Daoy (cell line): ENCODE results near the gene CHSY1. TPM values are rescaled to one million over a fixed set of nuclear protein-coding genes. Genes with fewer than 3 reads are reported as not detected.
"Not testable (repeated sequence)": the region's sequence is repeated elsewhere in the genome, so short reads cannot be mapped to it uniquely, and the experiment has no call there.

Experiments
- DNase-seq: peaks from one replicate; pipeline ENCODE4 v3.0.0-alpha.2; 2015; ENCODE audit warnings: low read depth
- total RNA-seq: library from RNA; depleted of rRNA; stranded (reverse); fragments of >200 nt; shearing (Covaris generic); gene quantifications from 2 replicates; pipeline ENCODE4 v1.2.3, GENCODE V29; 2014; rRNA removed

The CHSY1 gene
- total RNA-seq = 26.6 and 29.0 TPM in 2 replicates

GRCh38 chr15:101251830-101252820 is at the start of gene CHSY1:
Gene CHSY1 (minus strand): TSS chr15:101252048. CDS start chr15:101251456, 592 bp downstream.
- DNase-seq = peak; percentile 94

DNA sequence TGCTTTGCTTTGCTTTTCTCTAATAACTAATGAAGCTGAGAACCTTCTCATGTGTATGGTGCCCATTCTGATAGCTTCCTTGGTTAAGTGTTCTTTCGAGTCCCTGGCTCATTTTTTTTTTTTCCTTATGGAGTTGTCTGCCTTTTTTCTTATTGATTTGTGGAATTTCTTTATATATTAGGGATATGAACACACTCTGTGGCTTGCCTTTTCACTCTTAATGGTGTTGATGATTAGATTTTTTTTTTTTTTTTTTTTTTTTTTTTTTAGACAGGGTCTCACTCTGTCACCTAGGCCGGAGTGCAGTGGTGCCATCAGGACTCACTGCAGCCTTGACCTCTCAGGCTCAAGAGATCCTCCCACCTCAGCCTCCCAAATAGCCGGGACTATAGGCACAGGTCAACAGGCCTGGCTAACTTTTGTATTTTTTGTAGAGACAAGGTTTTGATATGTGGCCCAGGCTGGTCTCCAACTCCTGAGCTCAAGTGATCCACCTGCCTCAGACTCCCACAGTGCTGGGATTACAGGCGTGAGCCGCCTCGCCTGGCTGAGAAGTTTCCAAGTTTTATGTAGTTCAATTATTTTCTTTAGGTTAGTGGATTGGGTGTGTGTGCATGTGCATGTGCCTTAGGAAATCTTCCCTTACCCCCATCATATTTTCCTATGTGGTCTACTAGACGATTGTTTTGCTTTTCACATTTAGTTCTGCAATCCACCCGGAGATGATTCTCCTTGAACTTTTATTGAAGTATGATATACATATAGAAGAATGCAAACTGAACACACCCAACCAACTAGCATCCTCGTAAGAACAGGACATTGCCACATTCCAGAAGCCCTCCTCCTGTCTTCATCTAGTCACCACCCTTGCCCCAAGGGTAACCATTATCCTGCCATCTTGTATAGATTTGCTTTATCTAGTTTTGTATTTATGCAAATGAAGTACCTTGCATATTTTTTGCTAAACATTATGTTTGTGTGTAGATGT is 44.9 kb upstream of the CHSY1 start:
- no peak for DNase-seq

DNA sequence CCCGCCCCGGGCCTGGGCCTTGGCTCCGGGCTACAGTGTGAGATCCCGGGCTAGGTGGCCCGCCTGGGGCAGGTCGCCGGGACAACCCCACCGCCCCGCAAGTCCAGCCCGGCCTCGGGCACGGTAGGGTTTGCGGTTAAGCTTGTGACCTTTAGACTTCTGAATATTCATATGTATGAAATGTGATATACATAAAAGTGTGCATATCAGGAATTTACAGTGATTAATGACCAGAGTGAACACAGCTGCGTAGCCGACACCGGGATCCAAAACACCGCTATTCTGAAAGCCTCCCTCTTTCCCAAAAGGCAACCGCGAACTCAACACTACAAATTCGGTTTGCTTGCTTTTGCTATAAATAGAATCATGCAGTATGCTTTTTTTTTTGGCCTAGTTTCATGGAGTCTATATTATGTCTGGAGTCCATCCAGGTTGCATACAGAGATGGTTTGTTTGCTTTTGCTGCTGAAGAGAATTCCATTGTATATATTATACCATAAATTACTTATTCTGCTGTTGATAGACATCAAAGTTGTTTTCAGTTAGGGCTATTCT is 43.8 kb upstream of the CHSY1 start:
- DNase-seq = no peak

DNA sequence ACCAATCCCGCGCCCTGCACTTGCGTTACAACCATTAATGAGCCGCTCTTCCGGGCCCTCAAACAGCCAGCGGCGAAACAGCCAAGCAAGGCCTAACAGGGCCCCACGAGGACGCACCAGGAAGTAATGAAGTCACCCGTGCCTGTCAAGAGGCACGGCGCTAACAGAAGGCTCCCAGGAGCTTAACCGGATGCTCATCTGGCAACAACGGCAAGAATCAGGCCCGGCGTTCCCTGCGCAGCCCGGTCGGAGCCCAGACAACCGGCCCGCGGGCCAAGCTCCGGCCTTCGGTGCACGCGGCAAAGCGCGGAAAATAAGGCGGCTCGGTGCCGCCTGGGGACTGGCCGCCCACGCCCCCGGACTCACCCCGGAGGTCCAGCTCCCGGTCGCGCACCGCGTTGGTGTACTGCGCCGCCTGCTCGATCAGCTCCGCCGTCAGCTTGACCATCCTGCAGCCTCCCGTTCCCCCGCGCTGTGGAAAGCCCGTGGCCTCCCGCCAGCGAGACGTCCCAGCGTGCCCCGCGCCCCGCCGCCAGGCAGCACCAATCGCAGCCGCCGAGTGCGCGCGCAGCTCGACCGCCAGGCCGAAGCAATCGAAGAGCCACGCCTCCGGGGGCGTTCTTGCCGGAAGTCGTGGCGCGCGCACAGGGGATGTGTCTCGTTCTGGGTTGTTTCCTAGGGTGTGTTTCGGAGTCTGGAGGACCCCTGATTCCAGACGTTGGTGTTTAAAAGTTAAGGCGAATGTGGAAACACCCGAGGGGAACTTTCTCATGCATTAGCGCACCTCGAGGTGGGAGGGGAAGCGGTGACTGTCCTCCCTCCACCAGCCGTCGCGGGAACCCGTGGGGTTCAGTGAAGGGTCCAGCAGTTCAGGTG is 43.1 kb upstream of the CHSY1 start, which contains the start of gene SNRPA1:
SNRPA1 (minus strand) TSS at position 518 of the 876 bp plus-strand sequence; CDS start at position 448, 70 bp downstream.
- DNase-seq = peak; percentile 98

DNA sequence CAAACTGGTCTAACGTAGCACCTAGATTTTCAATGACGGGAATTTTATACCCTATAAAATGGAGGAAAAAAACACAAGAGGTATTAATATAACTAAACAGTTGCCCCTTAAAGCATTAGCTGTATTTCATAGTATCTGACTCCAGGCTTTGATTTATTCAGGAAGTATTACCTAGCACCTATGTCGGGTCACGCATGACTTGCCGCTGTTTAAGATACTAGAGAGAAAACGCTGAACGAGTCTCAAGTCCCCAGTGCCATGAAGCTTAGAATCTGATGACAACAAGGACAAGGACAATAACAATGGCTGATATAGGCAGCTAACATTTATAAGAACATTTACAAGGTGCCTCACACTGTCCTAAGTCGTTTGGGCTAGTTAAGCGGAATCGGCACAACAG is 41.3 kb upstream of the CHSY1 start:
- DNase-seq = no peak

DNA sequence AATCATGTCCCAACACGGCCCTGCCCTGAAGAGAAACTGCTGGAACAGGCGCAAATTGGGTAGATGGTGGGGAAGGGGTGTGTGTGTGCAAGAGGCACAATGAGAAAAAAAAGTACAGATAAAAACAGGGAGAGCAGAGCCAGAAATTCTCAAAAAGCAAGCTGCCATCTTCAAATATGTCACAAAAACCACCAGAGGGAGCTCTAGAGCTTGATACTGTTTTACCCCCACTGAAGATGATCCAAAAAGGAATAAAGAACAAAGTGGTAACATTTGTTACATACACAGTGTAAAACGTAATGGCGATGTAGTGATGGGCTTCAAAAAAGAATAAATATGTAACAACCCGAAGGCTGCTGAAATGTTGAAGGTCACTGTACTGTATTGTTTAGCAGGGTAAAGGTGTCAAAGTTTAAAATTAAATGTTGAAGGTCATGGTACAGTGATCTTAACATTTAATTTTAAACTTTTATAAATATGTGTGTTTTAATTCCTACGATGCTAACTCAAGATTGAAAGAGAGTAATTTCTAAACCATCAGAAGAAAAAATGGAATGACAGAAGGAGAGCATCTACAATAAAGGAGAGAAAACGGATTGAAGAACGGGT is 37.2 kb upstream of the CHSY1 start:
- DNase-seq = no peak

- DNase-seq = not testable (repeated sequence)
Measured at GRCh38 chr15:101287342-101287741, 35.5 kb upstream of the CHSY1 start.

GRCh38 chr15:101286471-101287114 is 34.7 kb upstream of the CHSY1 start:
- no peak for DNase-seq

DNA sequence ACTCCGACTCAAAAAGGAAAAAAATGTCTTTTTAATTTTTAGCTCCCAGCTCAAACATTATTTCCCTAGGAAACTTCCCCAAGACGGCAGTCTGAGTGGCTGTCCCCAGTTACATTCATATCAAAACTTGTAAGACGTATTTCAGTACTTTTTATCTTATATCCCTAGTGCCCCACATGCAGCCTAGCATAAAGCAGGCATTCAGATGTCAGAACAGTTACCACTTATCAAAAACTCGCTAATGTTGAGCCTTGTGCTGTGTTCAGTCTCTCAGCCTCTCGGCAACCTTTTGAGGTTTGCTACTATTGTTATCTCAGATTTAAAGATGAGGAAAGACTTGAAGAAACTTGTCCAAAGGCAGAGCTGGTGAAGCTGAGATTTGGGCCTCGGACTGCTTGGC is 32.1 kb upstream of the CHSY1 start:
- no peak for DNase-seq

- no peak for DNase-seq
Measured at GRCh38 chr15:101280007-101280406, 28.2 kb upstream of the CHSY1 start.

- DNase-seq = no peak
Measured at GRCh38 chr15:101277943-101278564, 26.2 kb upstream of the CHSY1 start.

- peak; percentile 95 for DNase-seq
Measured at GRCh38 chr15:101277038-101277822, 25.4 kb upstream of the CHSY1 start, which contains the start of gene SELENOS. Gene SELENOS (minus strand): TSS chr15:101277485. CDS start chr15:101277417, 68 bp downstream.

- DNase-seq = peak; percentile 29
Measured at GRCh38 chr15:101276501-101277037, 24.7 kb upstream of the CHSY1 start.

DNA sequence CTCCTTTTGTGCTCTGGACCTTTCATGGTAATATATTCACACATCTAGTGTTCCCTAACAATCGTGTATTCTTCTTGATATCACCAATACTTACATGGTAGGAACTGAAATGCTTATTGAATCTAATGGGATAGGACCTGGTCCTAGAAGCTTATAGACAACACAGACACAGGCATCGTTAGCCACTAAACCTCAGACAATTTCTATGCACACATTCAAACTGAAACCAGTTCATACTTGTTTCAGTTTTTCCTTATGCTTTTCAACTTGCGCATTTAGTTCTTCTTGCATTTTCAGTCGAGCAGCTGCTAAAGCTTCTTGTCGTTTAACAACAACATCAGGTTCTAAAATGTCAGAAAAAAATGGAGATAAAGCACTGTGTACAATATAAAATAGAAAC is 23.2 kb upstream of the CHSY1 start:
- no peak for DNase-seq

- DNase-seq = no peak
Measured at GRCh38 chr15:101273534-101273933, 21.7 kb upstream of the CHSY1 start.

DNA sequence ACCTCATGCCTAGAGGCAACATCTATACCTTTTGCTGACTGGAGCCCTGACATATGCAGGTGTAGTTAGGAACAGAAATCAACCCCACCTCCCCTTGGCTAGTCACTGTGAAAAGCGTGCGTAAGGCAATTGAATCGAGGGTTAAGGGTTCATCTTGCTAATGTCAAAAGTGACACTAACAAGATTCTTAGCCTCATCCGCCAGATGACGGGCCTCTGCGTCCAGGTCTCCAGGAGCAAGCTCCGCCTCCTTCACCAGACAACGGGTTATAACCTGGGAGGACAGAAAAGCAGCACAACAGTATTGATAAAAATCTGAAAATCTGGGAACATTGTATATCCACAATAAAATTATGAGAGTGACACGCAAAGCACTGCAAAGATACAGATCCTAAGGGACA is 20.7 kb upstream of the CHSY1 start:
- no peak for DNase-seq

- no peak for DNase-seq
Measured at GRCh38 chr15:101269479-101270223, 17.8 kb upstream of the CHSY1 start.
